T-cell (primary cell): ENCODE data around the gene NTMT2. TPM values are rescaled to one million over a fixed set of nuclear protein-coding genes. Genes with fewer than 3 reads are reported as not detected.

Source experiments
- ATAC-seq, 4 experiments: fragments of 200-7000 bp in 3 of 4; fragments of 150-1000 bp in 1 of 4; cut with Tn5 transposase; replicated peaks in 1 of 4; 1 replicate in 3 of 4; 2 replicates in 1 of 4; pipeline ENCODE4 v1.10.0; 2021; ENCODE audit warnings: moderate library complexity in 3 of 4, mild to moderate bottlenecking in 2 of 4, moderate number of reproducible peaks in 1 of 4
- CTCF ChIA-PET, 2 donors: fragments of 300-600 bp; sonication (Branson Sonifier 250); formaldehyde crosslinking; loops; one replicate each; lab custom pipeline; 2022; ENCODE audit warnings: antibody characterized with exemption in 2 of 2; lab: Charles Lee
- POLR2A ChIA-PET, 2 donors: fragments of 300-600 bp; sonication (Branson Sonifier 250); formaldehyde crosslinking; loops; one replicate each; lab custom pipeline; 2022; ENCODE audit warnings: antibody characterized with exemption in 2 of 2; lab: Charles Lee
- DNase-seq, 35 experiments: peaks; one replicate each; pipeline versions ENCODE4 v3.0.0 to v3.0.0-alpha.2; 2013 to 2023
- H3K27ac ChIP-seq: one replicate; pipeline ENCODE4 v1.5.1; 2013; ENCODE audit warnings: low read length
- H3K27me3 ChIP-seq, 2 experiments: replicated peaks in 1 of 2; 1 replicate in 1 of 2; 2 replicates in 1 of 2; pipeline versions ENCODE4 v1.6.1 to v1.7.0; 2013; ENCODE audit warnings: low read length in 1 of 2, mixed read lengths in 1 of 2; ENCODE audit not compliant: control insufficient read depth in 2 of 2, insufficient read depth in 2 of 2; ENCODE audit errors: extremely low read depth in 1 of 2
- H3K36me3 ChIP-seq, 2 donors: 1 replicate in 1 of 2; 2 replicates in 1 of 2; pipeline versions ENCODE4 v1.6.1 to v1.7.0; 2013; ENCODE audit warnings: low read length in 1 of 2; ENCODE audit not compliant: control insufficient read depth in 2 of 2, insufficient read depth in 1 of 2; ENCODE audit errors: extremely low read depth in 1 of 2
- H3K4me1 ChIP-seq, 2 experiments: 1 replicate in 1 of 2; 2 replicates in 1 of 2; pipeline versions ENCODE4 v1.6.1 to v1.7.0; 2013; ENCODE audit warnings: low read length in 2 of 2, mixed read lengths in 1 of 2; ENCODE audit not compliant: insufficient read depth in 2 of 2, control insufficient read depth in 1 of 2; ENCODE audit errors: extremely low read depth in 1 of 2
- H3K4me3 ChIP-seq, 2 donors: 1 replicate in 1 of 2; 2 replicates in 1 of 2; pipeline versions ENCODE4 v1.5.1 to v1.7.0; 2013; ENCODE audit warnings: mild to moderate bottlenecking in 2 of 2, low read length in 1 of 2, moderate library complexity in 1 of 2; ENCODE audit not compliant: control insufficient read depth in 1 of 2; ENCODE audit errors: extremely low read depth in 1 of 2
- H3K9me3 ChIP-seq: 2 replicates; pipeline ENCODE4 v1.7.0; 2013
- H3K27ac Mint-ChIP-seq, 2 donors: one replicate each; pipeline ENCODE4 v1.8.0; 2020 to 2021; ENCODE audit warnings: mild to moderate bottlenecking in 2 of 2, mixed read lengths in 2 of 2
- H3K27me3 Mint-ChIP-seq, 2 donors: one replicate each; pipeline ENCODE4 v1.8.0; 2021 to 2022; ENCODE audit warnings: mixed read lengths in 2 of 2
- H3K36me3 Mint-ChIP-seq: one replicate; pipeline ENCODE4 v1.8.0; 2021; ENCODE audit warnings: mixed read lengths
- H3K4me1 Mint-ChIP-seq, 3 donors: one replicate each; pipeline ENCODE4 v1.8.0; 2020 to 2022; ENCODE audit warnings: mixed read lengths in 3 of 3, mild to moderate bottlenecking in 1 of 3
- H3K4me3 Mint-ChIP-seq, 3 donors: one replicate each; pipeline ENCODE4 v1.8.0; 2020 to 2022; ENCODE audit warnings: mild to moderate bottlenecking in 3 of 3, mixed read lengths in 3 of 3, moderate library complexity in 3 of 3
- H3K9me3 Mint-ChIP-seq, 3 donors: one replicate each; pipeline ENCODE4 v1.8.0; 2020 to 2022; ENCODE audit warnings: mixed read lengths in 3 of 3
- WGBS: methylation state at CpG from one replicate; pipeline ENCODE4 v1.1.5; 2013; ENCODE audit warnings: missing lambda C conversion rate; ENCODE audit not compliant: insufficient coverage; 5-methylcytosine and 5-hydroxymethylcytosine counted together
- total RNA-seq, 35 experiments: library from RNA in 6 of 35; stranded (reverse) in 6 of 35; fragments of 120-200 nt in 1 of 35; gene quantifications; one replicate each; pipeline versions ENCODE4 v1.2.1 to v1.2.4 and lab custom pipeline; 2013 to 2026

The NTMT2 gene
- total RNA-seq, 5 donors from 2014 or later (not counting 1 experiment from before 2014, with no cell fraction given): not detected

DNA sequence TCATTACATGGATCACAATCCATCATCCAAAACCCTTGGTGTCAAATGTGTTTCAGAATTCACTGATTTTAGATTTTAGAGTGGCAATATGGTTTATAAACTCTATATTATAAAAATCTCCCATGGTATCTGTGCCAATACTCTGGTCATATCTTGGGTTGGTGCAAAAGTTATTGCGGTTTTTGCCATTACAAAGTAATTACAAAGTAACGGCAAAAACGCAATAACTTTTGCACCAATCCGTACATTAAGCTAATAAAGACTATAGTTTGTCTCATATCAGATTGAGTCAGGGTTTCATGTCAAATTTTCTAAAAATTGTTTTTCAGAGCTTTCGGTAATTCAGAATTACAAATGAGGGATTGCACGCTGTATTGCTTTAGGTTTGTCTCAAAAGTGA lies 23.4 kb upstream of the NTMT2 start:
- no CpG with 5 or more reads among the region's 6 CpGs for WGBS
- Mint-ChIP-seq H3K36me3 (no peaks in the 10 kb centered on the region), H3K4me3 (no peak overlapping the region), H3K27me3 (peaks cover 0 to 6% of the 10 kb centered on the region in 2 donors), H3K9me3 (peaks cover 3 to 9% (median 3%) of the 10 kb centered on the region in 3 donors), H3K27ac (no peak overlapping the region), H3K4me1 (peaks cover 0 to 1% (median 0%) of the 10 kb centered on the region in 3 donors)
- ATAC-seq (no peak), DNase-seq (no peak)
- no peaks in the 10 kb centered on the region for H3K36me3 ChIP-seq
- no peak overlapping the region for H3K4me3 ChIP-seq
- CTCF ChIA-PET: no interaction called here
- POLR2A ChIA-PET: interaction anchor here in 1 of 2 donors (0.6 kb wide), 1 partner anchor 335 kb away, joined by 3 read pairs; no protein-coding TSS in a partner anchor
- H3K27me3 ChIP-seq: no peaks in the 10 kb centered on the region
- no peak overlapping the region for H3K27ac ChIP-seq
- H3K9me3 ChIP-seq: no peaks in the 10 kb centered on the region
- H3K4me1 ChIP-seq: no peaks in the 10 kb centered on the region

DNA sequence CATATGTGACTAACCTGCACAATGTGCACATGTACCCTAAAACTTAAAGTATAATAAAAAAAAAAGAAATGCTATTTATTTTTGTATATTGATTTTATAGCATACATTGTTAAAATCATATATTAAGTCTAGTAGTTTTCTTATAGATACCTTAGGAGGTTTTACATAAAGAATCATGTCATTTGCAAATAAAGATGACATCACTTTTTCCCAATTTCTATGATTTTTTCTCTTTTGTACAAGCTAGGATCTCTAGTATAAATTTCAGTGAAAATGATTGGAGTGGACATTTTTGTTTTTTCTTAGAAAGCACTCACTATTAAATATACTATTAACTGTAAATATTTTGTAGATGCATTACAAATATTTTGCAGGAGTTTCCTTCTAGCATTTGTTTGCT lies 20.5 kb upstream of the NTMT2 start:
- Mint-ChIP-seq H3K4me3 (no peak overlapping the region), H3K27me3 (peaks cover 0 to 8% of the 10 kb centered on the region in 2 donors), H3K36me3 (no peaks in the 10 kb centered on the region), H3K27ac (no peak overlapping the region), H3K4me1 (peaks cover 0 to 2% (median 0%) of the 10 kb centered on the region in 3 donors), H3K9me3 (peaks cover 3 to 9% (median 3%) of the 10 kb centered on the region in 3 donors)
- ChIA-PET CTCF (no interaction called here), POLR2A (no interaction called here)
- ATAC-seq (no peak), DNase-seq (no peak)
- Histone ChIP-seq H3K27ac (no peak overlapping the region), H3K27me3 (no peaks in the 10 kb centered on the region), H3K4me1 (no peaks in the 10 kb centered on the region), H3K36me3 (no peaks in the 10 kb centered on the region), H3K4me3 (no peak overlapping the region), H3K9me3 (no peaks in the 10 kb centered on the region)

DNA sequence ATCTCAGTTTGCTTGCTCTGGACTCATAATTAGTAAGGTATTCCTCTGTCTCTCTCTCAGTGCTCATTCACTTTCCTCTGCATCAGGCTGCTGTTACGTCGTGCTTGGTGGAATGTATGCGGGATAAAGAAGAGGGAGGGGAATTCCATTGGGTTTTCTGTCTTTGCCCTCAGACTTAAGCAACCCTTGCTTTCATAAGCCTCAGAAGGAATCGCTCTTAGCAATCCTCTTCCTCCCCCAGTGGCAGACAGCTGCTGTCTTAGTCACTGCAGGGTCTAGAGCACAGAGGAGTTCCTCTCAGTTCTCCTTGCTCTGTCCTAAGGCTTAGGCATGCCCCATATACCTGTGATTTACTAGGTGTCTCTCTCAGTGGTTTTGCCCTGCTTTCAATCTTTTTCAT lies 19.1 kb upstream of the NTMT2 start:
- H3K27ac Mint-ChIP-seq: no peak overlapping the region
- WGBS: no CpG with 5 or more reads among the region's 4 CpGs
- peaks cover 3 to 9% (median 3%) of the 10 kb centered on the region in 3 donors for H3K9me3 Mint-ChIP-seq
- H3K36me3 Mint-ChIP-seq: no peaks in the 10 kb centered on the region
- Histone ChIP-seq H3K4me1 (no peaks in the 10 kb centered on the region), H3K36me3 (no peaks in the 10 kb centered on the region), H3K4me3 (no peak overlapping the region), H3K27me3 (no peaks in the 10 kb centered on the region), H3K27ac (no peak overlapping the region), H3K9me3 (no peaks in the 10 kb centered on the region)
- DNase-seq (no peak), ATAC-seq (no peak)
- H3K4me3 Mint-ChIP-seq: no peak overlapping the region
- peaks cover 0 to 2% (median 0%) of the 10 kb centered on the region in 3 donors for H3K4me1 Mint-ChIP-seq
- POLR2A ChIA-PET: no interaction called here
- peaks cover under 1 to 16% of the 10 kb centered on the region in 2 donors for H3K27me3 Mint-ChIP-seq
- CTCF ChIA-PET: interaction anchor here in 1 of 2 donors (0.7 kb wide), 1 partner anchor 20 kb away, joined by 3 read pairs; no protein-coding TSS in a partner anchor

DNA sequence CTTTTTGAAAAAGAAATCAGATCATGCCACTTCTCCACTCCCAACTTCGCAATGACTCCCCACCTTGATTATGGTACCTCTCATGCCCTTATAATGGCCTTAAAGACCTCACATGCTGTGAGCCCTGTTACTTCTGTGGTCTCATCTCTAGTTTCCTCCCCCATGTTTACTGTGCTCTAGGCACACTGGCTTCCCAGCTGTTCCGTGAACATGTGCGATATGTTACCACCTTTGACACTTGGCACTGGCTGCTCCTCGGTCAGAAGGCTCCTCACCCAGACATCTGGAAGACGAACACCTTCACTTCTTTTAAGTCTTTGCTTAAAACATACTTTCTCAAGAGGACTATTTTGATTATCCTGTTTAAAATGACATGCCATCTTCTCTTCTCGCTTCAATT lies 14.3 kb upstream of the NTMT2 start:
- H3K27ac Mint-ChIP-seq: no peak overlapping the region
- Histone ChIP-seq H3K36me3 (no peaks in the 10 kb centered on the region), H3K4me1 (no peaks in the 10 kb centered on the region), H3K9me3 (no peaks in the 10 kb centered on the region), H3K27me3 (no peaks in the 10 kb centered on the region), H3K4me3 (no peak overlapping the region), H3K27ac (no peak overlapping the region)
- peaks cover 2 to 15% of the 10 kb centered on the region in 2 donors for H3K27me3 Mint-ChIP-seq
- CTCF ChIA-PET: no interaction called here
- no peaks in the 10 kb centered on the region for H3K36me3 Mint-ChIP-seq
- WGBS: 87% methylated on average over 5 of the region's 6 CpGs
- no peak overlapping the region for H3K4me3 Mint-ChIP-seq
- DNase-seq (no peak), ATAC-seq (no peak)
- H3K9me3 Mint-ChIP-seq: no peaks in the 10 kb centered on the region
- POLR2A ChIA-PET: no interaction called here
- H3K4me1 Mint-ChIP-seq: peaks cover 0 to 2% (median 0%) of the 10 kb centered on the region in 3 donors

DNA sequence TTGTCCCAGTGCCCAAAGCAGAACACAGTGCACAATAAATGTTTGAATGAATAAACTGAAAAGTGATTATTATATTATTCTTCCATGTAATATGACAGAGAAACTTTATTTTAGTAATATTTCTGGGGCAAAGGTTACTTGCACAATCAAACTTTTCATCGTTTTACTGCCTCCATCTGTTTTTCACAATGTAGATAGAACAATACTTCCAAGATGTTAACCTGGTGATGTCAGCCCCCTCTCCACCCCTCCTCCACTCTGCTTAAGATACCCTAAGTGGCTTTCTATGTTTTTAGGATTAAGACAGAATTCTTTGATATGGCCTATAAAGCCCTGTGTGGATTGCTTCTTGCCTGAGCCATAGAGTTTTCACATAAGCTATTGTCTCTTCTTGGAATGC lies 13.8 kb upstream of the NTMT2 start:
- Histone ChIP-seq H3K4me3 (no peak overlapping the region), H3K27ac (no peak overlapping the region), H3K36me3 (no peaks in the 10 kb centered on the region), H3K4me1 (no peaks in the 10 kb centered on the region), H3K9me3 (no peaks in the 10 kb centered on the region), H3K27me3 (no peaks in the 10 kb centered on the region)
- ATAC-seq (no peak), DNase-seq (no peak)
- Mint-ChIP-seq H3K36me3 (no peaks in the 10 kb centered on the region), H3K9me3 (no peaks in the 10 kb centered on the region), H3K4me3 (no peak overlapping the region), H3K27ac (no peak overlapping the region), H3K27me3 (peaks cover 5 to 16% of the 10 kb centered on the region in 2 donors), H3K4me1 (peaks cover 0 to 2% (median 0%) of the 10 kb centered on the region in 3 donors)
- CTCF ChIA-PET: no interaction called here
- POLR2A ChIA-PET: no interaction called here
- no CpG with 5 or more reads among the region's 1 CpG for WGBS

DNA sequence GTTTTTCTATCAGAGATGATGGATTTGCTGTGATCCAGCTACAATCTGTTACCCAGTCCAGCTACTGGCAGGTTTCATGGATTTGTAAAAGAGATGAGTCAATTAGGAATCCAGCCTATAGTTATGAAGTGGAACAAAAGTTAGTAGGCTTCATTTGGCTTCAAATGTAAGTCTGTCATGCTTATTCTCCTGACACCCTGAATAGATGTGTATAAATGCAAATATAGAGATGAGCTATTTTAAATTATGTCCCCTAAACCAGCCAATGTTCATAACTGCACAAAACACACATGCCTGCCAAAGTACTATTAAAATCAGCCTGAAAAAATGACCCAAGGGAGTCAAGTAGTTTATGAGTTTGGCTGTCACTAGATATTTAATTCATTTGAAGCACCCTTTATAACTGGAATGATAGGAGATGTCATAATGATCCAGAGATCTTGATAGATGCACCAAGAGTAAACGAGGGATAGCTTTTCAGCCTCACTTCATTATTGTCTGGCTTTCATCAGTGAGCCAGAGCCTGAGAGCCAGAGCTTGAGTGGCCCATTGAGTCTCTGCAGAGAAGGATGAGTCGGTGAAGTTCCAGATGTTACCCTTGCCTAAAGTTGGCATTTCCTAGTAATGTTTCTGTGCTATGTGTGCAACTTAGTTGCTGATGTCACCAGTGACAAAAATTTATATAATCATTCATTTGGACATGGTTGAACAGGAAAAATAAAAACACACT lies 11.8 kb upstream of the NTMT2 start:
- POLR2A ChIA-PET: no interaction called here
- WGBS: no CpG with 5 or more reads among the region's 2 CpGs
- no peaks in the 10 kb centered on the region for H3K4me1 ChIP-seq
- H3K9me3 ChIP-seq: no peaks in the 10 kb centered on the region
- CTCF ChIA-PET: no interaction called here
- Mint-ChIP-seq H3K4me3 (no peak overlapping the region), H3K4me1 (no peaks in the 10 kb centered on the region), H3K9me3 (no peaks in the 10 kb centered on the region), H3K27me3 (peaks cover 10 to 25% of the 10 kb centered on the region in 2 donors), H3K27ac (no peak overlapping the region), H3K36me3 (no peaks in the 10 kb centered on the region)
- H3K27me3 ChIP-seq: no peaks in the 10 kb centered on the region
- no peak overlapping the region for H3K4me3 ChIP-seq
- DNase-seq (no peak), ATAC-seq (no peak)
- no peaks in the 10 kb centered on the region for H3K36me3 ChIP-seq
- no peak overlapping the region for H3K27ac ChIP-seq
